Hepatocyte (in vitro differentiated cells): ENCODE data around the gene TAF1A.

Experiments
- CTCF ChIP-seq: fragments of 200-600 bp; sonication (generic); IDR thresholded peaks from 2 replicates; pipeline ENCODE4 v1.5.1; 2016; ENCODE audit warnings: antibody characterized with exemption, mild to moderate bottlenecking; ENCODE audit not compliant: poor library complexity
- EZH2 ChIP-seq: fragments of 200-600 bp; sonication (generic); IDR thresholded peaks from 2 replicates; pipeline ENCODE4 v1.6.1; 2016; ENCODE audit warnings: antibody characterized with exemption, mild to moderate bottlenecking, borderline replicate concordance
- EZH2phosphoT487 ChIP-seq: fragments of 200-600 bp; sonication (generic); IDR thresholded peaks from one replicate; pipeline ENCODE4 v1.6.1; 2018; ENCODE audit warnings: antibody characterized with exemption, mild to moderate bottlenecking, low read depth, moderate library complexity; ENCODE audit not compliant: unreplicated experiment, severe bottlenecking

- no peak for TF ChIP-seq CTCF
- no peak for TF ChIP-seq EZH2
- no peak for TF ChIP-seq EZH2phosphoT487
Observed at GRCh38 chr1:222582099-222582774, 7.5 kb downstream of the TAF1A start.
